Pancreas (tissue), 10 donors: Measurements from ENCODE around the gene NMNAT3. TPM values are rescaled to one million over a fixed set of nuclear protein-coding genes. Genes with fewer than 3 reads are reported as not detected.
A peak's percentile ranks its signal among the peaks of the same experiment; 100 is the strongest.

ENCODE experiments used
- ATAC-seq, 4 donors: fragments of 200-7000 bp; cut with Tn5 transposase; one replicate each; pipeline versions ENCODE4 v1.8.0 to v1.9.1; 2020; ENCODE audit warnings: mild to moderate bottlenecking in 4 of 4, moderate library complexity in 4 of 4
- DNase-seq, 6 donors: peaks; one replicate each; pipeline ENCODE4 v3.0.0-alpha.2; 2020
- FAIRE-seq: peaks from 2 replicates; lab custom pipeline; 2012; peaks lifted over from hg19 to GRCh38; lab: Jason Lieb, UNC
- H3K27ac ChIP-seq, 4 donors: fragments of 200-600 bp; sonication (generic); 1 replicate in 3 of 4; 2 replicates in 1 of 4; pipeline versions ENCODE4 v1.5.0 to v1.8.0; 2020
- H3K27me3 ChIP-seq, 4 donors: fragments of 200-600 bp; one replicate each; pipeline ENCODE4 v1.8.0; 2021
- H3K36me3 ChIP-seq, 3 donors: fragments of 200-600 bp; sonication (generic) in 1 of 3; one replicate each; pipeline versions ENCODE4 v1.5.0 to v1.8.0; 2020 to 2021
- H3K4me1 ChIP-seq, 3 donors: fragments of 200-600 bp; one replicate each; pipeline ENCODE4 v1.8.0; 2021
- H3K4me3 ChIP-seq, 4 donors: fragments of 200-600 bp; sonication (generic) in 2 of 4; one replicate each; pipeline versions ENCODE4 v1.5.0 to v1.8.0; 2020 to 2021
- H3K9me3 ChIP-seq, 4 donors: fragments of 200-600 bp; one replicate each; pipeline ENCODE4 v1.8.0; 2021
- CTCF ChIP-seq, 4 donors: fragments of 200-600 bp; sonication (generic) in 3 of 4; IDR thresholded peaks; one replicate each; pipeline versions ENCODE4 v1.5.0 to v1.8.0; 2021; ENCODE audit warnings: antibody characterized with exemption in 4 of 4
- WGBS, 2 donors: extraction: QIAGEN DNeasy Blood & Tissue Kit; methylation state at CpG; one replicate each; pipeline ENCODE4 v1.1.7; 2013; 5-methylcytosine and 5-hydroxymethylcytosine counted together
- intact Hi-C, 3 donors: fragments of 100-400 bp; cut with DNase I; formaldehyde crosslinking; loops; one replicate each; pipeline versions ENCODE4 v1.11.1 to v1.14.2; 2022
- polyA plus RNA-seq, 2 donors: library from polyadenylated mRNA; stranded (reverse); fragments of 200-250 nt; gene quantifications; one replicate each; pipeline ENCODE4 v1.2.3, GENCODE V29; 2013
- total RNA-seq, 6 donors: library from RNA; stranded (reverse); fragmentation: NEBNext Ultra II Directional in 4 of 6; extraction: Animal tissue kit (Norgen Biotek cat#: 25700) in 4 of 6; gene quantifications; one replicate each; pipeline versions ENCODE4 v1.2.1 to v1.2.4, GENCODE V29; 2021 to 2023
- donor health status: healthy with polysubstance abuse.
- donor health status: DM: no; HTN: no; CAD: no; lungs with moderate emphysema.
- donor health status: DM: no; HTN: no; CAD: no.
- donor health status: control.
- donor health status: control.
- donor health status: Bipolar disorder and iron deficiency.
- donor health status: DM: yes; HTN: yes; CAD: no.
- donor health status: DM: no; HTN: no; CAD: no.
- donor health status: DM: no; HTN: no; CAD: no.
- donor health status: DM: yes; HTN: yes; CAD: no.

NMNAT3 gene
- total and polyA plus RNA-seq, 8 donors: 4.5 to 10.6 (median 7.0) TPM

GRCh38 chr3:139577346-139577745 is 100.4 kb downstream of the NMNAT3 start:
- peaks cover 4 to 8% (median 8%) of the 10 kb centered on the region in 3 donors for H3K4me1 ChIP-seq
- WGBS, 2 donors: 90 to 97% methylated on average over 2 of the region's 2 CpGs
- no peak overlapping the region for H3K4me3 ChIP-seq
- no peak for TF ChIP-seq CTCF (IDR thresholded peaks at IDR 0.05)
- no peaks in the 10 kb centered on the region for H3K36me3 ChIP-seq
- FAIRE-seq (no peak), DNase-seq (no peak), ATAC-seq (no peak)
- no peaks in the 10 kb centered on the region for H3K9me3 ChIP-seq
- no peaks in the 10 kb centered on the region for H3K27me3 ChIP-seq
- intact Hi-C loops: no loop called here
- no peak overlapping the region for H3K27ac ChIP-seq

GRCh38 chr3:139574026-139574947 is 103.5 kb downstream of the NMNAT3 start:
- Histone ChIP-seq H3K9me3 (no peaks in the 10 kb centered on the region), H3K36me3 (no peaks in the 10 kb centered on the region), H3K4me3 (no peak overlapping the region), H3K4me1 (peaks cover 4 to 8% (median 8%) of the 10 kb centered on the region in 3 donors), H3K27ac (no peak overlapping the region), H3K27me3 (no peaks in the 10 kb centered on the region)
- WGBS, 2 donors: 5 to 10% methylated on average over 1 of the region's 1 CpG
- peak; percentile 34 to 82 (median 66) for DNase-seq
- peak; percentile 55 to 82 (median 74) for ATAC-seq
- FAIRE-seq: no peak
- TF ChIP-seq CTCF (IDR thresholded peaks at IDR 0.05): no peak
- intact Hi-C loops: no loop called here

- no peaks in the 10 kb centered on the region for H3K27me3 ChIP-seq
- H3K4me3 ChIP-seq: no peak overlapping the region
- 76 to 79% methylated on average over 6 of the region's 6 CpGs for WGBS, 2 donors
- no peaks in the 10 kb centered on the region for H3K9me3 ChIP-seq
- FAIRE-seq: no peak
- intact Hi-C loops: no loop called here
- peak in 2 of 4 donors; percentile 23 to 70 for ATAC-seq
- H3K36me3 ChIP-seq: no peaks in the 10 kb centered on the region
- H3K4me1 ChIP-seq: peaks cover 4 to 8% (median 8%) of the 10 kb centered on the region in 3 donors
- no peak overlapping the region for H3K27ac ChIP-seq
- no peak for DNase-seq
- no peak for TF ChIP-seq CTCF (IDR thresholded peaks at IDR 0.05)
Measured at GRCh38 chr3:139572847-139573672, 104.7 kb downstream of the NMNAT3 start.

- H3K27me3 ChIP-seq: no peaks in the 10 kb centered on the region
- H3K36me3 ChIP-seq: no peaks in the 10 kb centered on the region
- no peak overlapping the region for H3K27ac ChIP-seq
- no peak overlapping the region for H3K4me3 ChIP-seq
- TF ChIP-seq CTCF (IDR thresholded peaks at IDR 0.05): no peak
- intact Hi-C loops: no loop called here
- no peaks in the 10 kb centered on the region for H3K9me3 ChIP-seq
- DNase-seq: no peak
- peaks cover 4 to 8% (median 8%) of the 10 kb centered on the region in 3 donors for H3K4me1 ChIP-seq
- ATAC-seq: no peak
- WGBS, 2 donors: 92 to 95% methylated on average over 1 of the region's 1 CpG
- FAIRE-seq: no peak
Measured at GRCh38 chr3:139571711-139572110, 106.1 kb downstream of the NMNAT3 start.
